ENCODE measurements around the gene TEKT3. TPM values are rescaled to one million over a fixed set of nuclear protein-coding genes. Genes with fewer than 3 reads are reported as not detected.

Gene TEKT3
- total and polyA plus RNA-seq, 4 donors = 0.08 to 0.33 TPM; not detected in 2

DNA sequence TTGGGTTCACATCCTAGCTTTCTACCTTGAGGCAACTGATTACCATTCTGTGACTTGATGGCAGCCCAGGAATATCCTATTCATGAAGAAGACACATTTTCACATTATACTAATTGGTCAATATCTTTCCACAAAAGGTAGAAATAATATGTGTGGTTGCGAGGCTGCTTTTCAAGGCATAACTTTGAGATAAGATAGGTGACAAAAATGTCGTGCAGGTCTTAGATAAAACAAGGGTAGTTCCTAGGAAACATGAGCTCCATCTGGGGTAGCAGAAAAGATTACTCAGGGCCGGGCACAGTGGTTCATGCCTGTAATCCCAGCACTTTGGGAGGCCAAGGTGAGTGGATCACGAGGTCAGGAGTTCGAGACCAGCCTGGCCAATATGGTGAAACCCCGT lies 22.3 kb upstream of the TEKT3 start (continued):
- TF ChIP-seq, protein P1, sequence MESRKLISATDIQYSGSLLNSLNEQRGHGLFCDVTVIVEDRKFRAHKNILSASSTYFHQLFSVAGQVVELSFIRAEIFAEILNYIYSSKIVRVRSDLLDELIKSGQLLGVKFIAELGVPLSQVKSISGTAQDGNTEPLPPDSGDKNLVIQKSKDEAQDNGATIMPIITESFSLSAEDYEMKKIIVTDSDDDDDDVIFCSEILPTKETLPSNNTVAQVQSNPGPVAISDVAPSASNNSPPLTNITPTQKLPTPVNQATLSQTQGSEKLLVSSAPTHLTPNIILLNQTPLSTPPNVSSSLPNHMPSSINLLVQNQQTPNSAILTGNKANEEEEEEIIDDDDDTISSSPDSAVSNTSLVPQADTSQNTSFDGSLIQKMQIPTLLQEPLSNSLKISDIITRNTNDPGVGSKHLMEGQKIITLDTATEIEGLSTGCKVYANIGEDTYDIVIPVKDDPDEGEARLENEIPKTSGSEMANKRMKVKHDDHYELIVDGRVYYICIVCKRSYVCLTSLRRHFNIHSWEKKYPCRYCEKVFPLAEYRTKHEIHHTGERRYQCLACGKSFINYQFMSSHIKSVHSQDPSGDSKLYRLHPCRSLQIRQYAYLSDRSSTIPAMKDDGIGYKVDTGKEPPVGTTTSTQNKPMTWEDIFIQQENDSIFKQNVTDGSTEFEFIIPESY (IDR thresholded peaks at IDR 0.05) = no peak
- TF ChIP-seq SP1 (IDR thresholded peaks at IDR 0.05) = no peak

DNA sequence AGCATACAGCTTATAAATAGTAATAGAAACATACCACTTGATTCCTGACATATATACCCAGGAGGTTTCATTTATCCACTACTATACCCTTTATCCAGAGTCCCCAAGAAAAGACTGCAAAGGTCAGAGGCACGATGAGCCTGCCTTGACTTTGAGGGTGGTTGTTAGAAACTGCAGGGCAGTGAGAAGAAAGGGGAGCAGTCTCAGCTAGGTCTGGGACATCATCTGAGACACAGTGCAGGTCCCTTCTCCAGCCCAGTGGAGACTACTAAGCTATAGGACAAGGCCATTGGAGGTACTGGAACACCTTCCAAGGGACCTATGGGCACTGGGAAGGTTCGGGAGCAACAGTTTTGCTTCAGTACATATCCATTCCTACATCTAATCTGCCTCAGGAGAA lies 20.2 kb upstream of the TEKT3 start:
- 69% methylated on average over 2 of the region's 2 CpGs for WGBS
- no peaks in the 10 kb centered on the region for H3K4me1 ChIP-seq (ENCODE audit: control insufficient read depth in 4 of 4, insufficient read depth in 4 of 4, low read length in 3 of 4)
- DNase-seq (ENCODE audit: low spot score) = no peak
- H3K27me3 ChIP-seq (ENCODE audit: control insufficient read depth in 4 of 4, insufficient read depth in 4 of 4, low read length in 3 of 4) = no peaks in the 10 kb centered on the region
- no peaks in the 10 kb centered on the region for H3K36me3 ChIP-seq (ENCODE audit: control insufficient read depth in 4 of 4, insufficient read depth in 3 of 4, low read depth in 1 of 4, low read length in 3 of 4)
- no peak overlapping the region for H3K9ac ChIP-seq (ENCODE audit: low read depth in 1 of 2, low read length in 2 of 2)
- no peak overlapping the region for H3K4me3 ChIP-seq (ENCODE audit: low read depth in 1 of 3, low read length in 3 of 3)
- no peak for TF ChIP-seq NR2F2 (IDR thresholded peaks at IDR 0.05)
- H3K9me3 ChIP-seq (ENCODE audit: control insufficient read depth in 4 of 4, low read length in 3 of 4) = no peaks in the 10 kb centered on the region
- no peak overlapping the region for H3K27ac ChIP-seq (ENCODE audit: low read depth in 1 of 2, low read length in 2 of 2)

DNA sequence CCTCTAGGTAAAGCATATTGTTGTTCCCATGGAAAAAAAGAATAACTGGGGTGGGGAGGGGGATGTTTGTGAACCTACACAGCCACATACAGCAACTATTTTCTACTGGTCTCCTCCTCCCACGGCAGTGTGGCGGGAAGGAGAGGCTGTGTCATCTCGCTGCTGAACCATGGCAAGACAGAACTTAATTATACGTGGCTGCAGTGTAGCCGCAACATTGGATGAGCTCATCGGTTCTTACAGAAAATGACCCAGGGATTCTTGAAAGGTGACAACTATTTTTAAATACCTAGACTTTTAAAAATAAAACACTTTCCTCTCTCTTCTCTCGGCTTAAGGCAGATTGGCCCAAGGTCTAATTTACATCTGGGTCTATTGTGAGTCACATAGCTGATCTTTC lies 19.8 kb upstream of the TEKT3 start:
- H3K27ac ChIP-seq (ENCODE audit: low read depth in 1 of 2, low read length in 2 of 2) = no peak overlapping the region
- H3K4me3 ChIP-seq (ENCODE audit: low read depth in 1 of 3, low read length in 3 of 3) = no peak overlapping the region
- H3K4me1 ChIP-seq (ENCODE audit: control insufficient read depth in 4 of 4, insufficient read depth in 4 of 4, low read length in 3 of 4) = no peaks in the 10 kb centered on the region
- 88% methylated on average over 7 of the region's 7 CpGs for WGBS
- H3K9me3 ChIP-seq (ENCODE audit: control insufficient read depth in 4 of 4, low read length in 3 of 4) = no peaks in the 10 kb centered on the region
- H3K36me3 ChIP-seq (ENCODE audit: control insufficient read depth in 4 of 4, insufficient read depth in 3 of 4, low read depth in 1 of 4, low read length in 3 of 4) = no peaks in the 10 kb centered on the region
- H3K9ac ChIP-seq (ENCODE audit: low read depth in 1 of 2, low read length in 2 of 2) = no peak overlapping the region
- H3K27me3 ChIP-seq (ENCODE audit: control insufficient read depth in 4 of 4, insufficient read depth in 4 of 4, low read length in 3 of 4) = no peaks in the 10 kb centered on the region
- TF ChIP-seq TAF1 (conservative IDR thresholded peaks at IDR 0.05) = no peak
- TF ChIP-seq, protein P2, sequence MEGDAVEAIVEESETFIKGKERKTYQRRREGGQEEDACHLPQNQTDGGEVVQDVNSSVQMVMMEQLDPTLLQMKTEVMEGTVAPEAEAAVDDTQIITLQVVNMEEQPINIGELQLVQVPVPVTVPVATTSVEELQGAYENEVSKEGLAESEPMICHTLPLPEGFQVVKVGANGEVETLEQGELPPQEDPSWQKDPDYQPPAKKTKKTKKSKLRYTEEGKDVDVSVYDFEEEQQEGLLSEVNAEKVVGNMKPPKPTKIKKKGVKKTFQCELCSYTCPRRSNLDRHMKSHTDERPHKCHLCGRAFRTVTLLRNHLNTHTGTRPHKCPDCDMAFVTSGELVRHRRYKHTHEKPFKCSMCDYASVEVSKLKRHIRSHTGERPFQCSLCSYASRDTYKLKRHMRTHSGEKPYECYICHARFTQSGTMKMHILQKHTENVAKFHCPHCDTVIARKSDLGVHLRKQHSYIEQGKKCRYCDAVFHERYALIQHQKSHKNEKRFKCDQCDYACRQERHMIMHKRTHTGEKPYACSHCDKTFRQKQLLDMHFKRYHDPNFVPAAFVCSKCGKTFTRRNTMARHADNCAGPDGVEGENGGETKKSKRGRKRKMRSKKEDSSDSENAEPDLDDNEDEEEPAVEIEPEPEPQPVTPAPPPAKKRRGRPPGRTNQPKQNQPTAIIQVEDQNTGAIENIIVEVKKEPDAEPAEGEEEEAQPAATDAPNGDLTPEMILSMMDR (IDR thresholded peaks at IDR 0.05; ENCODE audit: low read depth, low read length, missing input control) = no peak
- TF ChIP-seq, protein P3, sequence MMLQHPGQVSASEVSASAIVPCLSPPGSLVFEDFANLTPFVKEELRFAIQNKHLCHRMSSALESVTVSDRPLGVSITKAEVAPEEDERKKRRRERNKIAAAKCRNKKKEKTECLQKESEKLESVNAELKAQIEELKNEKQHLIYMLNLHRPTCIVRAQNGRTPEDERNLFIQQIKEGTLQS (IDR thresholded peaks at IDR 0.05) = no peak
- no peak for TF ChIP-seq SP1 (IDR thresholded peaks at IDR 0.05)
- no peak for TF ChIP-seq FOXA2 (IDR thresholded peaks at IDR 0.05)
- TF ChIP-seq RXRA (IDR thresholded peaks at IDR 0.05) = no peak
- TF ChIP-seq GABPA (IDR thresholded peaks at IDR 0.05 in 1 of 2, conservative IDR thresholded peaks at IDR 0.05 in 1 of 2) = no peak
- TF ChIP-seq FOXA1 (IDR thresholded peaks at IDR 0.05) = no peak
- TF ChIP-seq HNF4G (IDR thresholded peaks at IDR 0.05) = no peak
- TF ChIP-seq JUND (IDR thresholded peaks at IDR 0.05) = no peak
- TF ChIP-seq, protein P1 (IDR thresholded peaks at IDR 0.05) = no peak
- no peak for TF ChIP-seq EGR1 (IDR thresholded peaks at IDR 0.05; ENCODE audit: low read depth in 2 of 2)
- no peak for TF ChIP-seq HNF4A (conservative IDR thresholded peaks at IDR 0.05)
- TF ChIP-seq, protein P4, sequence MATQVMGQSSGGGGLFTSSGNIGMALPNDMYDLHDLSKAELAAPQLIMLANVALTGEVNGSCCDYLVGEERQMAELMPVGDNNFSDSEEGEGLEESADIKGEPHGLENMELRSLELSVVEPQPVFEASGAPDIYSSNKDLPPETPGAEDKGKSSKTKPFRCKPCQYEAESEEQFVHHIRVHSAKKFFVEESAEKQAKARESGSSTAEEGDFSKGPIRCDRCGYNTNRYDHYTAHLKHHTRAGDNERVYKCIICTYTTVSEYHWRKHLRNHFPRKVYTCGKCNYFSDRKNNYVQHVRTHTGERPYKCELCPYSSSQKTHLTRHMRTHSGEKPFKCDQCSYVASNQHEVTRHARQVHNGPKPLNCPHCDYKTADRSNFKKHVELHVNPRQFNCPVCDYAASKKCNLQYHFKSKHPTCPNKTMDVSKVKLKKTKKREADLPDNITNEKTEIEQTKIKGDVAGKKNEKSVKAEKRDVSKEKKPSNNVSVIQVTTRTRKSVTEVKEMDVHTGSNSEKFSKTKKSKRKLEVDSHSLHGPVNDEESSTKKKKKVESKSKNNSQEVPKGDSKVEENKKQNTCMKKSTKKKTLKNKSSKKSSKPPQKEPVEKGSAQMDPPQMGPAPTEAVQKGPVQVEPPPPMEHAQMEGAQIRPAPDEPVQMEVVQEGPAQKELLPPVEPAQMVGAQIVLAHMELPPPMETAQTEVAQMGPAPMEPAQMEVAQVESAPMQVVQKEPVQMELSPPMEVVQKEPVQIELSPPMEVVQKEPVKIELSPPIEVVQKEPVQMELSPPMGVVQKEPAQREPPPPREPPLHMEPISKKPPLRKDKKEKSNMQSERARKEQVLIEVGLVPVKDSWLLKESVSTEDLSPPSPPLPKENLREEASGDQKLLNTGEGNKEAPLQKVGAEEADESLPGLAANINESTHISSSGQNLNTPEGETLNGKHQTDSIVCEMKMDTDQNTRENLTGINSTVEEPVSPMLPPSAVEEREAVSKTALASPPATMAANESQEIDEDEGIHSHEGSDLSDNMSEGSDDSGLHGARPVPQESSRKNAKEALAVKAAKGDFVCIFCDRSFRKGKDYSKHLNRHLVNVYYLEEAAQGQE (IDR thresholded peaks at IDR 0.05) = no peak
- no peak for TF ChIP-seq RAD21 (IDR thresholded peaks at IDR 0.05)
- DNase-seq (ENCODE audit: low spot score) = no peak
